Natural killer cell (primary cell): ENCODE data around the gene XPNPEP2. TPM values are rescaled to one million over a fixed set of nuclear protein-coding genes. Genes with fewer than 3 reads are reported as not detected.

ENCODE experiments used
- ATAC-seq, 3 donors: fragments of 150-1000 bp in 2 of 3; fragments of 200-7000 bp in 1 of 3; cut with Tn5 transposase; 1 replicate in 1 of 3; 2 replicates in 2 of 3; pipeline ENCODE4 v1.10.0; 2021; ENCODE audit warnings: mild to moderate bottlenecking in 2 of 3, moderate library complexity in 2 of 3
- DNase-seq, 2 donors: peaks; one replicate each; pipeline versions ENCODE4 v3.0.0 to v3.0.0-alpha.2; 2013 to 2021; ENCODE audit warnings: mixed read lengths in 1 of 2
- H3K27ac ChIP-seq: one replicate; pipeline ENCODE4 v1.5.1; 2013; ENCODE audit warnings: mild to moderate bottlenecking, low read length
- H3K27me3 ChIP-seq: one replicate; pipeline ENCODE4 v1.6.1; 2013; ENCODE audit warnings: low read length; ENCODE audit not compliant: control insufficient read depth, insufficient read depth
- H3K36me3 ChIP-seq: one replicate; pipeline ENCODE4 v1.6.1; 2013; ENCODE audit warnings: low read length; ENCODE audit not compliant: control insufficient read depth, insufficient read depth
- H3K4me1 ChIP-seq: one replicate; pipeline ENCODE4 v1.6.1; 2013; ENCODE audit warnings: low read length; ENCODE audit not compliant: control insufficient read depth, insufficient read depth
- H3K4me3 ChIP-seq: one replicate; pipeline ENCODE4 v1.5.1; 2013; ENCODE audit warnings: low read length
- H3K9me3 ChIP-seq: one replicate; pipeline ENCODE4 v1.6.1; 2013; ENCODE audit warnings: low read length; ENCODE audit not compliant: control insufficient read depth, insufficient read depth
- H3K27ac Mint-ChIP-seq, 2 donors: one replicate each; pipeline ENCODE4 v1.8.0; 2022; ENCODE audit warnings: mild to moderate bottlenecking in 2 of 2, mixed read lengths in 2 of 2, moderate library complexity in 1 of 2
- H3K27me3 Mint-ChIP-seq, 2 donors: one replicate each; pipeline ENCODE4 v1.8.0; 2022; ENCODE audit warnings: low read depth in 2 of 2, mixed read lengths in 2 of 2
- H3K36me3 Mint-ChIP-seq: one replicate; pipeline ENCODE4 v1.8.0; 2022; ENCODE audit warnings: mixed read lengths
- H3K4me1 Mint-ChIP-seq, 2 donors: one replicate each; pipeline ENCODE4 v1.8.0; 2022; ENCODE audit warnings: mixed read lengths in 2 of 2
- H3K4me3 Mint-ChIP-seq: one replicate; pipeline ENCODE4 v1.8.0; 2022; ENCODE audit warnings: mild to moderate bottlenecking, moderate library complexity, mixed read lengths
- H3K9me3 Mint-ChIP-seq, 2 donors: one replicate each; pipeline ENCODE4 v1.8.0; 2022; ENCODE audit warnings: mixed read lengths in 2 of 2
- WGBS: methylation state at CpG from one replicate; pipeline ENCODE4 v1.1.7; 2013; ENCODE audit warnings: missing lambda C conversion rate; ENCODE audit not compliant: insufficient coverage; 5-methylcytosine and 5-hydroxymethylcytosine counted together
- intact Hi-C: fragments of 100-400 bp; cut with micrococcal nuclease; formaldehyde crosslinking; loops from one replicate; pipeline ENCODE4 v1.14.2; 2022
- total RNA-seq, 4 donors: library from RNA; stranded (reverse); fragments of 120-200 nt in 1 of 4; gene quantifications; one replicate each; pipeline versions ENCODE4 v1.2.3 to v1.2.4, GENCODE V29; 2013 to 2022
- TF ChIP-seq, protein P1 (sequence below): fragments of 200-600 bp; IDR thresholded peaks from one replicate; pipeline ENCODE4 v1.8.0; 2022; ENCODE audit warnings: antibody characterized with exemption

XPNPEP2 gene
- total RNA-seq, 3 donors from 2014 or later (not counting 1 experiment from before 2014, with no cell fraction given) = 0.96 to 2.6 (median 1.6) TPM

- Mint-ChIP-seq H3K27me3 (no peaks in the 10 kb centered on the region), H3K4me3 (peak overlapping the region; percentile 77), H3K36me3 (no peaks in the 10 kb centered on the region), H3K9me3 (no peaks in the 10 kb centered on the region), H3K27ac (peak overlapping the region; percentile 86 to 93), H3K4me1 (peaks cover 64 to 68% of the 10 kb centered on the region in 2 donors)
- Histone ChIP-seq H3K9me3 (no peaks in the 10 kb centered on the region), H3K27ac (peak overlapping the region; percentile 95), H3K4me3 (no peak overlapping the region), H3K4me1 (peaks cover 98% of the 10 kb centered on the region), H3K27me3 (no peaks in the 10 kb centered on the region), H3K36me3 (no peaks in the 10 kb centered on the region)
- TF ChIP-seq, protein P1, sequence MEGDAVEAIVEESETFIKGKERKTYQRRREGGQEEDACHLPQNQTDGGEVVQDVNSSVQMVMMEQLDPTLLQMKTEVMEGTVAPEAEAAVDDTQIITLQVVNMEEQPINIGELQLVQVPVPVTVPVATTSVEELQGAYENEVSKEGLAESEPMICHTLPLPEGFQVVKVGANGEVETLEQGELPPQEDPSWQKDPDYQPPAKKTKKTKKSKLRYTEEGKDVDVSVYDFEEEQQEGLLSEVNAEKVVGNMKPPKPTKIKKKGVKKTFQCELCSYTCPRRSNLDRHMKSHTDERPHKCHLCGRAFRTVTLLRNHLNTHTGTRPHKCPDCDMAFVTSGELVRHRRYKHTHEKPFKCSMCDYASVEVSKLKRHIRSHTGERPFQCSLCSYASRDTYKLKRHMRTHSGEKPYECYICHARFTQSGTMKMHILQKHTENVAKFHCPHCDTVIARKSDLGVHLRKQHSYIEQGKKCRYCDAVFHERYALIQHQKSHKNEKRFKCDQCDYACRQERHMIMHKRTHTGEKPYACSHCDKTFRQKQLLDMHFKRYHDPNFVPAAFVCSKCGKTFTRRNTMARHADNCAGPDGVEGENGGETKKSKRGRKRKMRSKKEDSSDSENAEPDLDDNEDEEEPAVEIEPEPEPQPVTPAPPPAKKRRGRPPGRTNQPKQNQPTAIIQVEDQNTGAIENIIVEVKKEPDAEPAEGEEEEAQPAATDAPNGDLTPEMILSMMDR = no peak
- DNase-seq (peak in 1 of 2 donors; percentile 48), ATAC-seq (peak in 1 of 3 donors; percentile 35)
- 95% methylated on average over 3 of the region's 4 CpGs for WGBS
- intact Hi-C loops = no loop called here
Measured at GRCh38 chrX:129773649-129774458, 35.1 kb downstream of the XPNPEP2 start.

- Mint-ChIP-seq H3K27ac (peak overlapping the region; percentile 86 to 98), H3K9me3 (no peaks in the 10 kb centered on the region), H3K4me1 (peaks cover 57 to 60% of the 10 kb centered on the region in 2 donors), H3K36me3 (no peaks in the 10 kb centered on the region), H3K27me3 (no peaks in the 10 kb centered on the region), H3K4me3 (peak overlapping the region; percentile 67)
- no peaks in the 10 kb centered on the region for H3K9me3 ChIP-seq
- 5% methylated on average over 29 of the region's 30 CpGs for WGBS
- peaks cover 81% of the 10 kb centered on the region for H3K4me1 ChIP-seq
- peaks cover 10% of the 10 kb centered on the region for H3K36me3 ChIP-seq
- DNase-seq = peak; percentile 65 to 89
- H3K4me3 ChIP-seq = peak overlapping the region; percentile 39
- ATAC-seq = peak; percentile 13 to 36 (median 34)
- TF ChIP-seq, protein P1 = no peak
- intact Hi-C loops = no loop called here
- H3K27ac ChIP-seq = peak overlapping the region; percentile 99
- no peaks in the 10 kb centered on the region for H3K27me3 ChIP-seq
Measured at GRCh38 chrX:129777218-129778030, 38.6 kb downstream of the XPNPEP2 start.

DNA sequence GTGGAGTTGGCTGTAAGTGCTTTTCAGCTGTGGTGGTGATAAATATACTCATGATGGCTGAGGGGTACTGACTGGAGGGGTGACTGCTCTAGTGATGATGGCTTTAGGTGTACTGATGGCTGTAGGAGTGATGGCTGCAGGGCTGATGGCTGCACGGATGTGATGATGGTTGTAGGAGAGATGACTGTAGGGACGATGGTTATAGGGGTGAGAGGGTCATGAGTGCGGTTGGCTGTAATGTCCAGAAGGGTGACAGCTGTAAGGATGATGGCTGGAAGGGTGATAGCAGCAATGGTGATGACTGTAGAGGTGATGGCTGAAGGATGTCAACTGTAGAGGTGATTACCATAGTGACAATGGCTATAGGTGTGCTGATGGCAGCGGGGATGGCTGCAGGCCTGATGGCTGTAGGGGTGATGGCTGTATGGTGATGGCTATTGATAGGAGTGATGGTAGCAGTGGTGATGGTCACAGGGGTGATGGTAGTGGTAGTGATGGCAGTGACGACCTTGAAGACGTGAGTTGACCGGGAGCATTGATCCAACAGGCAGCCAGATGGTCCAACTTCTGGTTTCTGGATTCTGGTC, 40.4 kb downstream of the XPNPEP2 start:
- Mint-ChIP-seq H3K4me1 (peaks cover 58 to 64% of the 10 kb centered on the region in 2 donors), H3K27ac (peak overlapping the region; percentile 86 to 98), H3K9me3 (no peaks in the 10 kb centered on the region), H3K36me3 (peaks cover 9% of the 10 kb centered on the region), H3K27me3 (no peaks in the 10 kb centered on the region), H3K4me3 (peak overlapping the region; percentile 67)
- Histone ChIP-seq H3K27ac (peak overlapping the region; percentile 99), H3K4me3 (peak overlapping the region; percentile 92), H3K4me1 (peaks cover 81% of the 10 kb centered on the region), H3K36me3 (peaks cover 27% of the 10 kb centered on the region), H3K27me3 (no peaks in the 10 kb centered on the region), H3K9me3 (no peaks in the 10 kb centered on the region)
- TF ChIP-seq, protein P1 = no peak
- 47% methylated on average over 7 of the region's 7 CpGs for WGBS
- ATAC-seq (no peak), DNase-seq (no peak)
- intact Hi-C loops = no loop called here
